Medulla oblongata (tissue), 1 donor: ENCODE data around the gene SNCB.

Experiments
- DNase-seq: peaks from one replicate; pipeline ENCODE4 v3.0.0-alpha.2; 2015; ENCODE audit errors: extremely low spot score

The SNCB gene

DNA sequence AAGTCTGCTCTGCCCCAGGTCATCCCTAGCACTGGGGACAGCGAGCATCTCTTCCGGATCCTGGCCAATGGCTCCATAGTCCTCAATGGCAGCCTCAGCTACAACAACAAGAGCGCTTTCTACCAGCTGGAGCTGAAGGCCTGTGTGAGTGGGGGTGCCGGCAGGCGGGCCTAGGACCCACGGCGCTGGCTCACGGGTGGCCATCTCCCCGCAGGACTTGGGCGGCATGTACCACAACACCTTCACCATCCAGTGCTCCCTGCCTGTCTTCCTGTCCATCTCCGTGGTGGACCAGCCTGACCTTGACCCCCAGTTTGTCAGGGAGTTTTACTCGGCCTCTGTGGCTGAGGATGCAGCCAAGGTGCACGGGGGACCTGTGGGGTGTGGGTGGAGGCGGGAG, 55.3 kb downstream of the SNCB start:
- DNase-seq: no peak

DNA sequence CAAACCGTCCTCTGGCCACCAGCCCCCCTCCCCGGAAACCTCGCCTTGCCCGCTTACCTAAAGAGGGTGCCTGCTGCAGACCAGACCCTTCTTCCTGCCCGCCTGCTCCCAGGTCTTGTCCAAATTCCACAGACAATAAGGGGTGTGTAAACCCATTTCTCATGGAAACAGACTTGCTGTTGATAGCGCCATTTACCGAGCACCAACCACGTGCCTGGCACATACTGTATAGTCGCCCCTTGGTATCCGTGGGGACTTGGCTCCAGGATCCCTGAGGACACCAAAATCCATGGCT, 56.1 kb downstream of the SNCB start:
- no peak for DNase-seq

DNA sequence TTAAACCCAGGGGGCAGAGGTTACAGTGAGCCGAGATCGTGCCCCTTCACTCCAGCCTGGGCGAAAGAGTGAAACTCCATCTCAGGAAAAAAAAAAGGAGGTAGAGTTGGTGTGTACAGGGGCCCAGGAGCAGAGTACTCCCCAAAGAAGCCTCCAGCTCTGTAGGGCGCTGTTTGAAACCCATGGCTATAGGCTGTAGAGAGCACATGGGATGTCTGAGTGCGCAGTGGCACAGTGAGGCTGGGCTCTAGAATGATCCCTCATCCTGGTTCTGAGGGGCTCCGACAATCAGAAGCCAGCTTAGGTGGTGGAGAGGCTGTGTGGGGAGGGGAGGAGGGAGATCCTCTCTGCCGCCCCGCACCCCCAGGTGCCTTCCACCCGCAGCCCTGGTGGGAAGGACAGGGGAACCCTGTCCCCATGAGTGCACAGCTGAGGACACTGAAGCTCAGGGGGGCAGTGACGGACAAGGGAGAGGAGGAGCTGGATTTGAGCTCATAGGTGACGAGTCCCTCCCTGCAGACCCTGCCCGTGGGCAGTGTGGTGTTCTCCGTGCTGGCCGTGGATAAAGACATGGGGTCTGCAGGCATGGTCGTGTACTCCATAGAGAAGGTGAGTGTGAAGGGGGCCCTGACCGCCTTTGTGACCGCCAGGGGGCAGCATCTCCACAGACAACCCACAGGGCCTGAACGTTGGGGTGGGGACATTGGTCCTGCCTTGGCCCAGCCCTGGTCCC, 56.6 kb downstream of the SNCB start:
- DNase-seq: peak; percentile 75
